A549 treated with dexamethasone at 1 μM for 4 hours (cell line): ENCODE measurements around the gene TUBAL3. TPM values are rescaled to one million over a fixed set of nuclear protein-coding genes. Genes with fewer than 3 reads are reported as not detected.

Experiments used
- total RNA-seq: library from RNA; stranded (reverse); fragments of 200-300 nt; extraction: Qiagen RNA extraction; gene quantifications from 5 replicates; pipeline ENCODE4 v1.2.3, GENCODE V29; 2022

Gene TUBAL3
- total RNA-seq = 0.18 to 0.24 TPM (median 0.24 TPM) in 5 replicates

DNA sequence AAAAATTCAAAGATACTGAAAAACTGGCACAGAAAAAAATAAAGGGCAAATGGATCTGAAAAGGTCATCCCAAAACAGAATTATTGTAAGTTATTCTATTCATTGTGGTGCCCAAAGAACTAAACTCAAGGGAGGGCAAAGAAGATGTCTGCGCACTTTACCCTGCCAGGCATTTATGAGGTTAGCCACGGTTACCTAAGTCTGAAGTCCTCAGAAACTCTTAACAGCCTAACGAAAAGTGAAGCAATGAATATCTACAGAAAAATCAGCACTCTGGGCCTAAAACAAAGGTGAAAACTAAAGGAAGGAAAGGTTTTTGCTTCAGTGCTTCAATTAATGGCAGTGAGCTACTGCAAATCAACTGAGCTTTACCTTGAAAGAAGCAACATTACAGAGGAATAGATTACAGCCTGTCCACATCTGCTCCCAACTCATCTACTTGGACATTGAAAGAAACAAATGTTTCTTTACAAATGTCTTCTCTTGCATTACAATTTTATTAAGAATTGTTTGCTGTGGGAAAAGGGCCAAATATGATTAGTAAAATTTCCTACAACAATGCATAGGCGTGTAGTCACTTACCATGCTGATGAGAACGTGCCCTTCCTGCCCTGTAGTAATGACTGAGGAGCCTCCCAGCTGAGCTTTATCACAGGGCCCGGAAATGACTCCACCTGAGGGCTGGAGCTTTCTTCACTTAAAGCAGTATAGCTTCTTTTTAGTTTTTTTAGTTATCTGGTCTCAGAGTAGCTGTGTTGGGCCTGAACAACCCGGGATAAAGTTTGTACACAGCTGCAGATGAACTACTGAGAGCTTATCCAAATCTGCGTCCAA, at the start of gene TUBAL3:
TSS of gene TUBAL3 (minus strand) at position 621 of the 834 bp plus-strand sequence. CDS start at position 585, 36 bp downstream.

DNA sequence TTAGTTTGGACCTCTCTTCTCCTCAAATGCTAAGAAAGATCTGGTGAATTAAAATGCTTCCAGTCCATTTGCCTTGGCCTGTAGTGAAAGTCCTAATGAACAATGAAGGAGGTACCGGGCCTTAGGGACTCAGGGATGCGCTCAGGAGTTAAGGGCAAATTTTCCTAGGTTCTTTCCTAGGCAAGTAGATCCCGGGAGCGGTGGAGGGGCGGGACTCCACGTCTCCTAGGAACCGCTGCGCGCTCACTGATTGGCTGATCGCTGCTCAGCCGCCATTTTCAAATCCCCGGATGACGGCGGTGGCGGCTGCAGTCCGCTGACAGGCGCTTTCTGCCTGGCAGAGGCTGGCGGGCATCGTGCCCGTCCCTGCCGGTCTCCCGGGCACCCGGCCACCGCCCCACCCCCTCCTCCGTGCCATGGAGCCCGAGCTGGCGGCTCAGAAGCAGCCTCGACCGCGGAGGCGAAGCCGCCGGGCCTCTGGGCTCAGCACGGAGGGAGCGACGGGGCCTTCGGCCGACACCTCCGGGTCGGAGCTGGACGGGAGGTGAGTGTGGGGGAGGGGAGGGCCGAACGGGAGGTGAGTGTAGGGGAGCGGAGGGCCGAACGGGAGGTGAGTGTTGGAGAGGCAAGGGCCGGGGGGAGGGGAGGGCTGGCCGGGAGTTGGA, 7.8 kb upstream of the TUBAL3 start, which contains the start of gene NET1:
TSS of gene NET1 (plus strand) at position 281 of the 665 bp plus-strand sequence. CDS start at position 417, 136 bp downstream.

DNA sequence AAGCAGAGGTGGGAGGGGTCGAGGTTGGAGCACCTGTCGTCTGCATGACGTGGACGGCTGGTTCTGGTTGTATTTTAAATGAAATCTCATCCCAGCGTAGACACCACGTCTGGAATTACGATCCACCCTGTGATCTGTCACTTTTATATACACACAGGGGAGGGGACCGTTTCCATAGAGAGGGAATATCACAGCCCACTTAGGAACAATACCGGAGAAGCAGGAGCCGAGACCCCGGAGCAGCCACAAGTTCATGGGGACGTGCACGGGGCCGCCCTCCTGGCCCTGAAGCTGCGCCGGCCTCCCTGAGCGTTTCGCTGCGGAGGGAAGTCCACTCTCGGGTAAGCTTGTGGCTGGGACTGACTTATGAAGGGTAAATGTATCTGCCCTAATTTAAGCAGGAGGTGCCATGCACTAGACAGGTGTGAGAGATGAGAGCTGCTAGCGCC, 39.7 kb downstream of the TUBAL3 start, which contains the start of gene UCN3:
TSS of gene UCN3 (plus strand) at position 77 of the 449 bp plus-strand sequence. CDS start 8,755 bp downstream, outside the sequence.

Other genes starting within 250 kb of the TUBAL3 start
- gene AKR1C8, start 219.7 kb downstream of the TUBAL3 start, total RNA-seq = 0.07 to 0.14 TPM (median 0.08 TPM) in 5 replicates
- gene AKR1C4, start 208.0 kb downstream of the TUBAL3 start, total RNA-seq = 0.14 to 0.40 TPM (median 0.25 TPM) in 5 replicates
- gene UCN3, start 39.9 kb downstream of the TUBAL3 start, total RNA-seq = not detected in 5 replicates
- gene NET1, start 7.7 kb upstream of the TUBAL3 start, total RNA-seq = 44.5 to 61.5 TPM (median 56.0 TPM) in 5 replicates
- gene CALML5, start 94.7 kb upstream of the TUBAL3 start, total RNA-seq = not detected in 5 replicates
- gene CALML3, start 120.1 kb upstream of the TUBAL3 start, total RNA-seq = 0.02 TPM in 1 of 5 replicates, not detected in the others